ENCODE measurements around the gene GK2.

GK2 gene

GRCh38 chr4:79381161-79381560 lies 26.9 kb downstream of the GK2 start:
- DNase-seq, result no peak

GRCh38 chr4:79370026-79370425 lies 38.0 kb downstream of the GK2 start:
- no peak for DNase-seq

- DNase-seq, result no peak
Observed at GRCh38 chr4:79367096-79367495, 40.9 kb downstream of the GK2 start.

GRCh38 chr4:79366422-79366821 lies 41.6 kb downstream of the GK2 start:
- DNase-seq, result no peak

GRCh38 chr4:79364061-79364460 lies 44.0 kb downstream of the GK2 start:
- DNase-seq, result no peak

- DNase-seq, result no peak
Observed at GRCh38 chr4:79362626-79363025, 45.4 kb downstream of the GK2 start.

GRCh38 chr4:79360006-79360405 lies 48.0 kb downstream of the GK2 start:
- DNase-seq, result no peak

GRCh38 chr4:79358438-79358837 lies 49.6 kb downstream of the GK2 start:
- DNase-seq, result no peak

GRCh38 chr4:79357365-79357764 lies 50.7 kb downstream of the GK2 start:
- DNase-seq, result no peak

Data from fibroblast of skin of back (primary cell).